HEK293 (cell line): ENCODE measurements around the gene CD69.
A peak's percentile ranks its signal among the peaks of the same experiment; 100 is the strongest.

Source experiments
- CTCF ChIA-PET: fragments of 350-600 bp; formaldehyde crosslinking; extraction: SDS; loops from one replicate; lab custom pipeline; 2021; ENCODE audit warnings: antibody characterized with exemption; lab: Yijun Ruan, JAX
- POLR2A ChIA-PET: fragments of 300-600 bp; formaldehyde crosslinking; extraction: SDS; loops from one replicate; lab custom pipeline; 2020; ENCODE audit warnings: antibody characterized with exemption, inconsistent platforms; lab: Yijun Ruan, JAX
- H3K27ac ChIP-seq: fragments of 200-500 bp; sonication (Bioruptor generic); 2 replicates; pipeline ENCODE4 v1.5.1; 2014; ENCODE audit warnings: low read depth, low read length, control low read depth, inconsistent platforms; ENCODE audit errors: extremely low read depth
- H3K36me3 ChIP-seq, 2 experiments: fragments of 200-500 bp in 1 of 2; sonication (Bioruptor generic) in 1 of 2; 1 replicate in 1 of 2; 2 replicates in 1 of 2; pipeline ENCODE4 v1.5.1; 2014 to 2017; ENCODE audit warnings: inconsistent platforms in 2 of 2, low read length in 2 of 2; ENCODE audit not compliant: control insufficient read depth in 2 of 2, insufficient read depth in 1 of 2
- H3K4me1 ChIP-seq: fragments of 200-500 bp; sonication (Bioruptor generic); 2 replicates; pipeline ENCODE4 v1.5.1; 2014; ENCODE audit warnings: mild to moderate bottlenecking, low read length, inconsistent platforms; ENCODE audit not compliant: control insufficient read depth, insufficient read depth
- H3K4me3 ChIP-seq: 2 replicates; pipeline ENCODE4 v1.5.1; 2011; ENCODE audit warnings: low read depth, mild to moderate bottlenecking, control low read depth, low read length, moderate library complexity
- H3K9me3 ChIP-seq: fragments of 200-500 bp; sonication (Bioruptor generic); 2 replicates; pipeline ENCODE4 v1.5.1; 2014; ENCODE audit warnings: low read depth, low read length, inconsistent platforms; ENCODE audit not compliant: control insufficient read depth, insufficient read depth
- BCL6B ChIP-seq: fragments of 450-650 bp; formaldehyde crosslinking; IDR thresholded peaks from 2 replicates; pipeline ENCODE4 v1.5.1; 2017; ENCODE audit warnings: missing biosample characterization, missing genetic modification characterization
- HOXA7 ChIP-seq: sonication (generic); formaldehyde crosslinking; IDR thresholded peaks from 2 replicates; pipeline ENCODE4 v1.8.1; 2022; ENCODE audit warnings: missing genetic modification reagents, borderline replicate concordance
- PBX3 ChIP-seq: sonication (generic); formaldehyde crosslinking; IDR thresholded peaks from 2 replicates; pipeline ENCODE4 v1.8.1; 2022; ENCODE audit warnings: mild to moderate bottlenecking, moderate library complexity, missing genetic modification reagents
- PRDM1 ChIP-seq: fragments of 450-650 bp; formaldehyde crosslinking; IDR thresholded peaks from 2 replicates; pipeline ENCODE4; 2016; ENCODE audit warnings: missing biosample characterization, missing genetic modification characterization
- PRDM10 ChIP-seq: fragments of 450-650 bp; formaldehyde crosslinking; IDR thresholded peaks from 2 replicates; pipeline ENCODE4 v1.5.1; 2016; ENCODE audit warnings: missing biosample characterization, missing genetic modification characterization
- ZBTB11 ChIP-seq: fragments of 450-650 bp; formaldehyde crosslinking; conservative IDR thresholded peaks from 2 replicates; pipeline ENCODE4 v1.5.1; 2016; ENCODE audit warnings: low read depth, missing biosample characterization, missing genetic modification characterization
- ZBTB49 ChIP-seq: fragments of 450-650 bp; formaldehyde crosslinking; IDR thresholded peaks from 2 replicates; pipeline ENCODE4 v1.5.1; 2016; ENCODE audit warnings: missing biosample characterization, missing genetic modification characterization, low read depth
- ZNF114 ChIP-seq: fragments of 450-650 bp; formaldehyde crosslinking; IDR thresholded peaks from 2 replicates; pipeline ENCODE4 v1.5.0; 2017; ENCODE audit warnings: missing biosample characterization, missing genetic modification characterization
- ZNF366 ChIP-seq: fragments of 450-650 bp; formaldehyde crosslinking; conservative IDR thresholded peaks from 2 replicates; pipeline ENCODE4 v1.5.1; 2016; ENCODE audit warnings: missing biosample characterization, missing genetic modification characterization
- ZNF530 ChIP-seq: fragments of 450-650 bp; formaldehyde crosslinking; IDR thresholded peaks from 2 replicates; pipeline ENCODE4 v1.5.1; 2016; ENCODE audit warnings: low read depth, missing biosample characterization, missing genetic modification characterization
- ZNF561 ChIP-seq: fragments of 450-650 bp; IDR thresholded peaks from 2 replicates; pipeline ENCODE4 v1.5.1; 2018; ENCODE audit warnings: missing biosample characterization, missing genetic modification characterization, borderline replicate concordance
- ZNF621 ChIP-seq: fragments of 450-650 bp; formaldehyde crosslinking; IDR thresholded peaks from 2 replicates; pipeline ENCODE4 v1.5.1; 2017; ENCODE audit warnings: missing biosample characterization, missing genetic modification characterization
- ZNF629 ChIP-seq: fragments of 450-650 bp; formaldehyde crosslinking; IDR thresholded peaks from 2 replicates; pipeline ENCODE4 v1.5.1; 2017; ENCODE audit warnings: missing biosample characterization, missing genetic modification characterization
- ZNF639 ChIP-seq: fragments of 450-650 bp; formaldehyde crosslinking; IDR thresholded peaks from 2 replicates; pipeline ENCODE4 v1.5.1; 2016; ENCODE audit warnings: missing biosample characterization, missing genetic modification characterization

Gene CD69

GRCh38 chr12:9725213-9725870 is 35.4 kb downstream of the CD69 start:
- no peaks in the 10 kb centered on the region for H3K9me3 ChIP-seq
- ChIA-PET CTCF (interaction anchor here (0.6 to 1.9 kb wide), 7 partner anchors 17 to 414 kb away, joined by 3 to 10 read pairs (median 5); no protein-coding TSS in a partner anchor), POLR2A (no interaction called here)
- TF ChIP-seq ZNF530 (tag by site-specific recombination) = no peak
- TF ChIP-seq ZNF621 (tag by site-specific recombination) = no peak
- H3K4me3 ChIP-seq = no peak overlapping the region
- no peaks in the 10 kb centered on the region for H3K4me1 ChIP-seq
- no peaks in the 10 kb centered on the region for H3K36me3 ChIP-seq
- H3K27ac ChIP-seq = no peak overlapping the region

GRCh38 chr12:9724023-9724422 is 36.7 kb downstream of the CD69 start:
- Histone ChIP-seq H3K4me1 (no peaks in the 10 kb centered on the region), H3K27ac (no peak overlapping the region), H3K9me3 (no peaks in the 10 kb centered on the region), H3K36me3 (no peaks in the 10 kb centered on the region), H3K4me3 (no peak overlapping the region)
- TF ChIP-seq ZBTB11 (tag by site-specific recombination) (no peak), ZBTB49 (tag by site-specific recombination) (no peak), ZNF366 (tag by site-specific recombination) (no peak), PRDM1 (tag by site-specific recombination) (peak; percentile 71), ZNF561 (tag by site-specific recombination) (no peak)
- ChIA-PET CTCF (interaction anchor here (0.7 to 1.9 kb wide), 4 partner anchors 16 to 28 kb away, joined by 3 to 10 read pairs (median 4); no protein-coding TSS in a partner anchor), POLR2A (no interaction called here)

GRCh38 chr12:9721394-9722092 is 39.2 kb downstream of the CD69 start:
- POLR2A ChIA-PET = no interaction called here
- TF ChIP-seq PRDM10 (tag by site-specific recombination) (no peak), PBX3 (CRISPR knock-in tag) (no peak), ZNF639 (tag by site-specific recombination) (no peak), HOXA7 (CRISPR knock-in tag) (no peak), BCL6B (peak; percentile 57; the same call in 1 of the 2 replicates), ZNF629 (tag by site-specific recombination) (0 out of 2 replicates have a peak, but pooled peaks have one; percentile 21), ZNF114 (no peak)

More at GRCh38 chr12:9721394-9722092, 39.2 kb downstream of the CD69 start:
- CTCF ChIA-PET = interaction anchor here (0.6 to 1.6 kb wide), 3 partner anchors 13 to 97 kb away, joined by 3 to 7 read pairs (median 3); no protein-coding TSS in a partner anchor
- no peak overlapping the region for H3K27ac ChIP-seq
- H3K36me3 ChIP-seq = no peaks in the 10 kb centered on the region
- no peak overlapping the region for H3K4me3 ChIP-seq
- H3K9me3 ChIP-seq = no peaks in the 10 kb centered on the region
- H3K4me1 ChIP-seq = no peaks in the 10 kb centered on the region
